Kidney capillary endothelial cell (primary cell): ENCODE results near the gene RNF111.
"Not testable (repeated sequence)": the region's sequence is repeated elsewhere in the genome, so short reads cannot be mapped to it uniquely, and the experiment has no call there.

Source experiments
- DNase-seq: peaks from one replicate; pipeline ENCODE4 v3.0.0-alpha.2; 2018; ENCODE audit warnings: low spot score

RNF111 gene

GRCh38 chr15:59133929-59134427, 146.5 kb downstream of the RNF111 start:
- no peak for DNase-seq

- DNase-seq, result no peak
Measured at GRCh38 chr15:59137566-59137965, 150.1 kb downstream of the RNF111 start.

GRCh38 chr15:59138243-59138642, 150.8 kb downstream of the RNF111 start:
- DNase-seq, result peak; percentile 50

GRCh38 chr15:59140422-59141226, 153.2 kb downstream of the RNF111 start:
- no peak for DNase-seq

- DNase-seq, result no peak
Measured at GRCh38 chr15:59143281-59143680, 155.8 kb downstream of the RNF111 start.

GRCh38 chr15:59144594-59144993, 157.1 kb downstream of the RNF111 start:
- not testable (repeated sequence) for DNase-seq
